Vagina (tissue), 2 donors: Measurements from ENCODE around the gene SPECC1.

Experiments used
- CTCF ChIP-seq, 3 experiments: fragments of 450-650 bp in 2 of 3; fragments of 200-600 bp in 1 of 3; sonication (generic) in 1 of 3; IDR thresholded peaks; one replicate each; pipeline ENCODE4 v1.5.1; 2017 to 2019; ENCODE audit warnings: antibody characterized with exemption in 3 of 3, mild to moderate bottlenecking in 2 of 3, moderate library complexity in 2 of 3
- POLR2A ChIP-seq, 2 donors: fragments of 450-650 bp; IDR thresholded peaks; one replicate each; pipeline ENCODE4 v1.6.1; 2017; ENCODE audit warnings: antibody characterized with exemption in 2 of 2, mild to moderate bottlenecking in 2 of 2, moderate library complexity in 2 of 2
- POLR2AphosphoS5 ChIP-seq, 2 donors: sonication (generic); formaldehyde crosslinking; IDR thresholded peaks; one replicate each; pipeline ENCODE4 v1.9.0; 2017; ENCODE audit warnings: antibody characterized with exemption in 2 of 2, mild to moderate bottlenecking in 2 of 2, low read depth in 1 of 2; ENCODE audit not compliant: insufficient read depth in 1 of 2

DNA sequence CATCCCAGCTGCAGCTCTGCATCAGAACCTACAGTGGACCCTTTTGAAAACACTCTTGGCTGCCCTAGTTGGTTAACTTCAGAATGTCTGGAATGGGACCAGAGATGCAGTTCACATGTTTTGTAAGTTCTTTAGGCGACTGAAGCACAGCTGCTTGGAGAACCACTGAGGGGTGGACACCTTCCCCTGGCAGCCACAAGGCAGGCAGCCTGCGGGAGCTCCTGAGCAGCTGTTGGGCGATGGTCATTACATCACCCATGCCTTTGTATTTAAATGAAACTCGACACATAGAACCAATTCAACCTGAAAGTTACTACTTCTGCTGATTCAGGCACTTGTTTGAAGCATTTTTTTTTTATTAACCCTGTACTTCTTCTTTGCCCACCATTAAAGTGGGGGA lies 306.7 kb downstream of the SPECC1 start:
- TF ChIP-seq POLR2A (IDR thresholded peaks at IDR 0.05) = no peak
- TF ChIP-seq CTCF (IDR thresholded peaks at IDR 0.05) = no peak
- TF ChIP-seq POLR2AphosphoS5 (IDR thresholded peaks at IDR 0.05; ENCODE audit: insufficient read depth in 1 of 2, low read depth in 1 of 2) = no peak
